WERI-Rb-1 (cell line): ENCODE measurements around the gene VKORC1L1.
"Not testable (repeated sequence)": the region's sequence is repeated elsewhere in the genome, so short reads cannot be mapped to it uniquely, and the experiment has no call there.

ENCODE experiments used
- DNase-seq: peaks from one replicate; pipeline ENCODE4 v3.0.0-alpha.2; 2020
- H3K27ac ChIP-seq: fragments of 250-450 bp; sonication (Bioruptor Pico); 2 replicates; pipeline ENCODE4 v1.5.1; 2020; ENCODE audit warnings: mild to moderate bottlenecking, moderate library complexity
- H3K27me3 ChIP-seq: fragments of 250-450 bp; sonication (Bioruptor Pico); 2 replicates; pipeline ENCODE4 v1.5.1; 2021; ENCODE audit warnings: mild to moderate bottlenecking, low read depth, moderate library complexity; ENCODE audit not compliant: insufficient read depth, severe bottlenecking
- H3K36me3 ChIP-seq: fragments of 250-450 bp; sonication (Bioruptor Pico); 2 replicates; pipeline ENCODE4 v1.5.1; 2020; ENCODE audit warnings: mild to moderate bottlenecking, moderate library complexity
- H3K4me3 ChIP-seq: 2 replicates; pipeline ENCODE4 v1.5.1; 2011; ENCODE audit warnings: low read depth, mild to moderate bottlenecking, control low read depth, low read length
- H3K9me3 ChIP-seq: fragments of 250-450 bp; sonication (Bioruptor Pico); 2 replicates; pipeline ENCODE4 v1.5.1; 2021; ENCODE audit warnings: mild to moderate bottlenecking, moderate library complexity; ENCODE audit not compliant: severe bottlenecking
- TF ChIP-seq, protein P1 (sequence below): IDR thresholded peaks from 2 replicates; pipeline ENCODE4 v1.5.1; 2011; ENCODE audit warnings: low read depth, mild to moderate bottlenecking, control low read depth, inconsistent platforms, low read length

VKORC1L1 gene

DNA sequence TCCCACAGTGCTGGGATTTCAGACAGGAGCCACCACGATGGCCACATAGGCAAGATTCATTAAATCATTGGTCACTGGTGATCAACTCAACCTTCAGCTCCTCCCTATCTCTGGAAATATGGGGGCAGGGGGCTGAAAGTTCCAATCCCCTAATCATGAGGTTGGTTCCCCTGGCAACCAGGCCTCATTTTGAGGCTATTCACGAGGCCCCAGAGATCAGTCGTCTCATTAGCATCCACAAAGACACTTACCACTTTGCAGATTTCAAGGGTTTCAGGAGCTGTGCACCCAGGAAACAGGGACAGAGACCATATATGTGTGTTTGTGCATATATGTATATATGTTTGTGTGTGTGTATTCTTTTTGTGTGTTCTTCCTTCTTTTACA, 116.8 kb downstream of the VKORC1L1 start:
- H3K9me3 ChIP-seq = no peaks in the 10 kb centered on the region
- TF ChIP-seq, protein P1, sequence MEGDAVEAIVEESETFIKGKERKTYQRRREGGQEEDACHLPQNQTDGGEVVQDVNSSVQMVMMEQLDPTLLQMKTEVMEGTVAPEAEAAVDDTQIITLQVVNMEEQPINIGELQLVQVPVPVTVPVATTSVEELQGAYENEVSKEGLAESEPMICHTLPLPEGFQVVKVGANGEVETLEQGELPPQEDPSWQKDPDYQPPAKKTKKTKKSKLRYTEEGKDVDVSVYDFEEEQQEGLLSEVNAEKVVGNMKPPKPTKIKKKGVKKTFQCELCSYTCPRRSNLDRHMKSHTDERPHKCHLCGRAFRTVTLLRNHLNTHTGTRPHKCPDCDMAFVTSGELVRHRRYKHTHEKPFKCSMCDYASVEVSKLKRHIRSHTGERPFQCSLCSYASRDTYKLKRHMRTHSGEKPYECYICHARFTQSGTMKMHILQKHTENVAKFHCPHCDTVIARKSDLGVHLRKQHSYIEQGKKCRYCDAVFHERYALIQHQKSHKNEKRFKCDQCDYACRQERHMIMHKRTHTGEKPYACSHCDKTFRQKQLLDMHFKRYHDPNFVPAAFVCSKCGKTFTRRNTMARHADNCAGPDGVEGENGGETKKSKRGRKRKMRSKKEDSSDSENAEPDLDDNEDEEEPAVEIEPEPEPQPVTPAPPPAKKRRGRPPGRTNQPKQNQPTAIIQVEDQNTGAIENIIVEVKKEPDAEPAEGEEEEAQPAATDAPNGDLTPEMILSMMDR = no peak
- no peak for DNase-seq
- H3K36me3 ChIP-seq = no peaks in the 10 kb centered on the region
- no peak overlapping the region for H3K4me3 ChIP-seq
- no peaks in the 10 kb centered on the region for H3K27me3 ChIP-seq
- no peak overlapping the region for H3K27ac ChIP-seq

DNA sequence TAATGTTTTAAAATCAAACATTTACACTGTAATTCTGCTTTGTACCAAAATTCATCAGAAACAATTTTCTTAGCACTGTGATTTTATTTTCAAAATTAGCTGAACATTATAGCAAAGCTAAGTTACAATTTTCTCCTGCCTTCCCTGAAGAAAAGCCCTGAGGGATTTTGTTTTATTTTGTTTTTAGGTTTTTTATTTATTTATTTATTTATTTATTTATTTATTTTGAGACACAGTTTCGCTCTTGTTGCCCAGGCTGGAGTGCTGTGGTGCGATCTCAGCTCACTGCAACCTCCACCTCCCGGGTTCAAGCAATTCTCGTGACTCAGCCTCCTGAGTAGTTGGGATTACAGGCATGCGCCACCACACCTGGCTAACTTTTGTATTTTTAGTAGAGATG, 119.0 kb downstream of the VKORC1L1 start:
- not testable (repeated sequence) for H3K27me3 ChIP-seq, H3K27ac ChIP-seq, H3K9me3 ChIP-seq, H3K36me3 ChIP-seq, DNase-seq, H3K4me3 ChIP-seq

DNA sequence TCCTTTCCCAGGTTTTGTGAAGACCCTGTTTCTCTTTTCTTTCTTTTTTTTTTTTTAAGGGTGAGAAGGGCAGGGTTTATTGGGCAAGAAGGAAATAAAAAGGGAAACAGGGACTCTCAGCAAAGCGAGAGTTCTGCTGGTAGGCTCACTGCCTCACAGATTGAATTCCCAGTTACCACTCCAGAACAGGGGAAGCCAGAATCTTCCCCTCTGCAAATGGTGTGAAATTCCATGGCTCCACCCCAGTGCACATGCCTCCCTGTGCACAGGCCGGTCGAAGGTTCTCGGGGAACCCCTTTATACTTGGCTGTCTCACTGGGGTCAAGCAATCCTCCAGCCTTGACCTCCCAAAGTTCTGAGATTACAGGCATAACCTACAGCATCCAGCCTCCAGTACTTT, 119.7 kb downstream of the VKORC1L1 start:
- no peaks in the 10 kb centered on the region for H3K36me3 ChIP-seq
- no peak overlapping the region for H3K4me3 ChIP-seq
- H3K27ac ChIP-seq = no peak overlapping the region
- H3K9me3 ChIP-seq = no peaks in the 10 kb centered on the region
- TF ChIP-seq, protein P1 = no peak
- no peaks in the 10 kb centered on the region for H3K27me3 ChIP-seq
- DNase-seq = no peak

GRCh38 chr7:65994984-65995383, 122.1 kb downstream of the VKORC1L1 start:
- H3K9me3 ChIP-seq, H3K4me3 ChIP-seq, H3K27ac ChIP-seq, H3K36me3 ChIP-seq, DNase-seq, H3K27me3 ChIP-seq: not testable (repeated sequence)

DNA sequence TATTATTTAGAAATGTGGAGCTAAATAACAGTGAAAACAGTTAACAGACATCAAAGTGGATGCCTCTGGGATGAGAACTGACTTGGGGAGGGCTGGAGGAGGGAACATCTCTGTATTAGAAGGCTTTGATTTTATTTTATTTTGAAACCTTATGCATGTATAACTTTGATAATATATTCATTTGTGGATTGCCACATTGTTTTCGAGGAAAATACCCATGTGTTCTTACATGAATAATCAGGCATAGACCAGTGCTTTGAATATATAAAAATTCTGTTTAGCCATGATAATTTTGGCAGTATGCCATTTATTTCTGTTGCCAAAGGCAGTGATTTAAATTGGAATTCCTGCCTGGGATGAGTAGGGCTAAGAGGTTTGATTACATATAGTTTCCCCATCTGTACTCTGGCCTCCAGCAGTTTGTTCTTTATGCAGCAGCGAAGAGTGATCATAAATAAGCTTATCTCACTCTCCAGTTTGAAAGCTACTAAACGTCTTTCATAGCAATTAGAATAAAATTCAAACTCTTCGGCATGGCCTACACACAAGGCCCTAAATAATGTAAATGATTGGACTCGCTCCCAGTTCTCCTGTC, 128.0 kb downstream of the VKORC1L1 start:
- not testable (repeated sequence) for H3K27me3 ChIP-seq, H3K9me3 ChIP-seq, H3K36me3 ChIP-seq, H3K27ac ChIP-seq, DNase-seq, H3K4me3 ChIP-seq

GRCh38 chr7:66005115-66005671, 132.3 kb downstream of the VKORC1L1 start:
- not testable (repeated sequence) for H3K27ac ChIP-seq, H3K27me3 ChIP-seq, H3K9me3 ChIP-seq, DNase-seq, H3K36me3 ChIP-seq, H3K4me3 ChIP-seq

DNA sequence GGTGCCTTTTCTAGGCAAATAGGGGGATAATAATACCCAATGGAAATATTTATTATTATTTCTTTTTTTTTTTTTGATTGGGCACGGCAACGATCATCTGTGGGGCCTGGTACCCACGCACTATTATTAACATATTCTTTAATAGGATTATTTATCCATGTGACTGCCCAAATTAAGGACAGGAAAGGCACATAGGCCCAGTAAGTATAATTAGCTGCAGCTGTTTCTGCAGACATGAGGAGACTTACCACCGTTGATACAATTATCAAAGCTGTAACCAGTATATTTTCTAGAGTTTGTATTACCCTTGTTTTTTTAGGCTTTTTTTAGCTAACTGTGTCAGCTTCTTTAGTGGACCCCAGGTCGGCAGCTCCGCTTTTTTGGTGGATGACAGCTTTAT, 134.4 kb downstream of the VKORC1L1 start:
- H3K4me3 ChIP-seq = no peak overlapping the region
- H3K36me3 ChIP-seq = no peaks in the 10 kb centered on the region
- H3K27me3 ChIP-seq = no peaks in the 10 kb centered on the region
- TF ChIP-seq, protein P1 = no peak
- no peak overlapping the region for H3K27ac ChIP-seq
- no peaks in the 10 kb centered on the region for H3K9me3 ChIP-seq
- no peak for DNase-seq
